HG03280 (cell line): Measurements from ENCODE around the gene CGB7.
"Not testable (repeated sequence)": the region's sequence is repeated elsewhere in the genome, so short reads cannot be mapped to it uniquely, and the experiment has no call there.

ENCODE experiments used
- ATAC-seq: cut with Tn5 transposase; IDR thresholded peaks from one replicate; pipeline ENCODE4 v1.9.1; 2021; ENCODE audit warnings: mild to moderate bottlenecking, moderate library complexity; ENCODE audit not compliant: unreplicated experiment

The CGB7 gene

DNA sequence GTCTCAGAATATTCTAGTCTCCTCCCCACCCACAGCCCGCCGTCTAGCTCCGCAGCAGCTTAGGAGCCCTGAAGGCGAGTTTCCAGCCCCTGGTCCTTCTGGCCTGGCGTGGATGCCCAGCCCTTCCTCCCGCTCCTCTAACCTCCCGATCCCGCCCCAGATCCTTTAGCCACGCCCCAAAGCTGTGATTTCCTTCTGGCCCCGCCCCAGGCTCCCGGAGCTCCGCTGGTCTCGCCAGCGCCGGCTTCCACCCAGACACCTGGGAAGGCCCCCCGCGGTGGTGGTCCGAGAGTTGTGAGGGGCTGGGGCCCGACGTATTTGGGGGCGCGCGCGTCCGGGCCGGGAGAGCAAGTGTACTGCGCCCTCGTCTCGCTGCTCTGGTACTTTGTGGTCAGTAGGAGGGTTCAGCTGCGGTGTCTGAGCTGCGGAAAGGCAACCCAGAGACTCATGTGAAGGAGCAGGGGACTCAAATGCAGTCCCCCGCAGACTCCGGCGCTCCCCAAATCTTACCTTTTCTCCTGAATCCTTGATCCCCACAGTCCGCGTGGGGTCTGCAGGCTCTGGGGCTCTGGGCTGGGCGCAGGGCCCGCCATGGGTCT is at the start of gene CGB7:
Gene CGB7, minus strand, starts transcription at position 114 of the 599 bp plus-strand sequence. CDS start 2,374 bp downstream, outside the sequence.
- ATAC-seq, result no peak

DNA sequence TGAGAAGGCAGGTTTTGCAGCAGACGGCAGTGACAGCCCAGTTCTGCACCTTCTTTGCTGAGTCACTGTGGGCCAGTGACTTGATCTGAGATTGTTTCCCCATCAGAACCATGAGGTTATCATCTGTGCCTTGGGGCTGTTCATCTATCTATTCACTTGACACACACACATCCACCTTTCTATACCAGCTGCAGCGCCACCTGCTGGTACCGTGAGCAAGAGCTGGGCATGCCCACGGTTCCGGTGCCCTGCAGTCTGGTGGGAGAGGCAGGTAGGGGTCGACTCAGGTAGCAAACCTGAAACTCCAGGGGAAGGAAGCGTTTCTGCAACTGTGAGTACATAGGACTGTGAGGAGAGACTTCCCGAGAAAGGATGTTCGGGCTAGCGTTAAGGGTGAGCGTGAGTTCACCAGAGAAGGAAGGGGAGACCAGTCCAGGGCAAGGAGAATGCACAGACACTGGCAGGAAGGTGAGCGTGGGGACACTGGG is 49.1 kb upstream of the CGB7 start:
- no peak for ATAC-seq

DNA sequence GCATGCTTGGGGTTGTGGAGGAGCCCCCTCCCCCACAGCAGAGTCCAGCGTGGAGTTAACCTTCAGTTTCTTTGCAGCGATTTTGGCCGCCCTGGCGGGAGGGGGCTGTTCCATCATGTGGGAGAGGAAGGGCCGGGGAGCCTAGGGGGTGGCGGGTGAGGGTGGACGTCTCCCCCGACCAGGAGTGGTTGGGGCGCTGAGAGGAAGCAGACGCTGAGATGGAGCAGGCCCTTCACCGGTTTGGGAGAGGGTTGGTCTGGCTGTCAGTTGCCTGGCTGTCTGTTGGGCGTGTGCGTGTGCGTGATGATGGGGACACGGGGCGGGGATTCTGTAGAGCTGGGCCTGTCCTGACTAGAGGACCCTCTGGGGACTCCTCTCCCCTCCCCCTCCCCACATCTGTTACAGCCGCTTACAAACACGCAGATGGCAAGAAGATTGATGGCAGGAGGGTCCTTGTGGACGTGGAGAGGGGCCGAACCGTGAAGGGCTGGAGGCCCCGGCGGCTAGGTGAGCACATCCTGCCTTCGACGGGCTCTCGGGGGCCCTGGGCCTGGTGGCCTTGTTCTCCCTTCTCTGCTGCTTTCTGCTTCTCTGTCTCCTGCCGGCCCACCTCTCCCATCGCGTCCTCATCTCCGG is 46.8 kb upstream of the CGB7 start:
- no peak for ATAC-seq

DNA sequence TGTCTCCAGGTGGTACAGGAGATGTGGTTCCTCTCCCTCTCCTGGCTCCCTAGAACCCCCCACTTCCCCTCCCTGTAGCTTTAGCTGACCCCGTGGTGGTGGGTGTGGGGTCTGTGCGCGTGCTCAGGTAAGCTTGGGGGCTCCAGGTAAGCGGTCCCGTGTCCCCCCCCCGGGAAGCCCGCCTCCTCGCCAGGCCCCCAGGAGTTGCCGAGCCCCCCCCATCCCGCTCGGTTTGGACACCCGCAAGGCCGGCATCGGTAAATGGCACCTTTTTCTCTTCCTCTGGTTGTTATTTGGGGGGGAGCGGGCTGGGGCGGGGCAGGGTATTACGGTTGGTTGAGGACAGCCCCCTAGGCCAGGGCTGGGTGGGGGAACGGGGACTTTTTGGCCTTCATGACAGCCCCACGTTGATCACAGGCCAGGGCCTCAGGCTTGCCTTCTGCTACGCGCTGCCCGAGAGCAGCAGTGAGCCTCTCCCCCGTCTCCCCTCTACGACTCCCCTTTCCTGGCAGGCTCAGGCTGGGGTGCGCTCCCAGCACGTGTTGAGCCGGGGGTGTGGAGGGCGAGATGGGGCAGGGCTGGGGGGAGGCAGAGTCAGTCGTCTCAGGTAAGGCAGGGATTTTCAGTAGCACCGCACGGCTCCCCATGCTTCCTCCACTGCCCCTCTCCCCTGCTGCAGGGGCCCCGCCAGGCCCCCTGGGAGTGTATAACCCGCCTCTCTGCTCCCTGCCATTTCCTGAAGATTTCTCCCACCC is 46.0 kb upstream of the CGB7 start:
- no peak for ATAC-seq

DNA sequence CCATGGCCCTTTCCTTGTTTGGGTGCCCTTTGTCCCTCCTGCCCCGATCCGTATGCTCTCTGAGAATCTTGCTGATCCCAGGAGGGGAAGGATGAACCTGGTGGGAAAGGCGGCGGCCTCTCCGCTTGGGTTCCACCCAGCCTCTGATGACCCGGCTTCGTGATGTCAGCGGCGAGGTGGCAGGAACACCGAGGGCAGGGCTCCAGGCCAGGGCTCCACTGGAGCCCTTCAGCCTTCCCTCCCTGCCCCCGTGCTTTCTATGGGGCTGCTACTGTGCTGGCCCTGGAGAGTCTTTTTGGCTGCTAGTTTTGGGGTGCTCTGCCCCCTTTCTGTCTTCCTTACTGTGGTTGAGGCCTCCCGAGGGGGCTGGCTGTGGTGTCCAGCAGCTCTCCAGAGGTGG is 44.8 kb upstream of the CGB7 start:
- no peak for ATAC-seq

DNA sequence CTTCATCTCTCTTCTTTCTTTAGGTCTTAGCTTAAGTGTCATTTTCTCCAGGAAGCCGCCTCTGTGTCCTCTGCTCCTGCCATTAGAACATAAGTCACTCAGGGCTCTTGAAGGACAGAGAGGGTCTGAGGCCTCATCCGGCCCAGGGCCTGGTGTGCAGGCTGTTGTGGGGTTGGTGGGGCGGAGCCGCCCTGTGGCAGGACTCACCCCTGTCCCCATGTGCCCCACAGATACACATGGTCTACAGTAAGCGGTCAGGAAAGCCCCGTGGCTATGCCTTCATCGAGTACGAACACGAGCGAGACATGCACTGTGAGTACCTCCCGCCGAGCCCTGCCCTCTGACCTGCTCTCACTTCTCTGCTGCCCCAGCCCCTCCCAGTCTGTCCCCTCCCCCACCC is 43.6 kb upstream of the CGB7 start:
- ATAC-seq, result no peak

DNA sequence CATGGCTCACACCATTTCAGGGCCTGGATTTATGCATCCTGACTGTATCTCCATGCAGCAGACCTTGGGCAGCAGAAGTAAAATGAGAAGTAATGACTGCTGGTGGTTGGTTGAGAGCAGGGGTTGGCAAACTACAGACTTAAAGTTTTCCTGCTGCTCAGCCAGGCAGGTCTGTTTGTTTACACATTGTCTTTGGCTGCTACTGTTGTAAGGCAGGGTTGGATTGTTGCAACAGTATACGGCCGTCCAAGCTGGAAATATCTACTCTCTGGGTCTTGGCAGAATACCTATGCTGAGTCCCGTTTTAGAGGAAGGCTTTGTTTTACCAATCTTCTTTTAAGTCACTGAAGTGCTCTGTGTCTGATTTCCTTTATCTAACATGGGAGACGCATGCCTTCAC is 41.2 kb upstream of the CGB7 start:
- ATAC-seq, result no peak

DNA sequence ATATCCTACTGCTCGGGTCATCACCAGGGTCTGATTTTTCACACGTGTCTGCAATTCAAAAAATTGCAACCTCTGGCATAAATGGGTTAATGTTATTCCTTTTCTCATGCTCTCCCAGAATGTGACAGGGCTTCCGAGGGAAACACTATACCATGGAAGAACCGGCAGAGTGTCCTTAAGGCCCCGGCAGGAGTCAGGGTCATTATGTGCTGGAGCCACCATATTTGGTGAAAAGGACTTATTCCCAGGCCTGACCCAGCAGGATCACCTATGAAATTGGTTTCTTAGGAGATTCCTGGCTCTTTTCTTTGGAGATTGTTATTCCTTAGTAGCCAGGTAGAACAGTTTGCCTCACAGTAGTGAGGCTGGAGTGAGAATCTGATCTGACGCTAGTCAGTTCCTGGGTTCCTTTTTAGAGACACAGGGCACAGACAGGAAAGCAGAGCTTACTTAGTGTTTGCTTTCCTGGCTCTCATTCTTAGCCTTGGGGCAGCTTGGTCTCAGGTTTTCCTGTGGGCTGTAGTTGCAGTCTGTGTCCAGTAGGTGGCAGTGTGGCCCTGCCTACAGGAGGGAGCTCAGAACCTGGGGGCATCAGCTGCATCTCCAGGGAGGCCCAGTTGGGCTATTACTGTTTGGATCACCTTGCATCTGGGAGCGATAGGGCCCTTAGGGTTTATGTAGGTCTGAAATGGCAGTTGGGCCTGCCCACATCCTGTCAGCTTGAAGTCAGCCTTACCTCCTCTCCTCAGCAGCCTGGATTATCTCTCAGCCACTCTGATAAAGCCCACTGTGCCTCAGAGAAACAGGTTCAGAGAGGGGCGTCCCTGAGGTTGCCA is 40.1 kb upstream of the CGB7 start:
- ATAC-seq, result no peak

DNA sequence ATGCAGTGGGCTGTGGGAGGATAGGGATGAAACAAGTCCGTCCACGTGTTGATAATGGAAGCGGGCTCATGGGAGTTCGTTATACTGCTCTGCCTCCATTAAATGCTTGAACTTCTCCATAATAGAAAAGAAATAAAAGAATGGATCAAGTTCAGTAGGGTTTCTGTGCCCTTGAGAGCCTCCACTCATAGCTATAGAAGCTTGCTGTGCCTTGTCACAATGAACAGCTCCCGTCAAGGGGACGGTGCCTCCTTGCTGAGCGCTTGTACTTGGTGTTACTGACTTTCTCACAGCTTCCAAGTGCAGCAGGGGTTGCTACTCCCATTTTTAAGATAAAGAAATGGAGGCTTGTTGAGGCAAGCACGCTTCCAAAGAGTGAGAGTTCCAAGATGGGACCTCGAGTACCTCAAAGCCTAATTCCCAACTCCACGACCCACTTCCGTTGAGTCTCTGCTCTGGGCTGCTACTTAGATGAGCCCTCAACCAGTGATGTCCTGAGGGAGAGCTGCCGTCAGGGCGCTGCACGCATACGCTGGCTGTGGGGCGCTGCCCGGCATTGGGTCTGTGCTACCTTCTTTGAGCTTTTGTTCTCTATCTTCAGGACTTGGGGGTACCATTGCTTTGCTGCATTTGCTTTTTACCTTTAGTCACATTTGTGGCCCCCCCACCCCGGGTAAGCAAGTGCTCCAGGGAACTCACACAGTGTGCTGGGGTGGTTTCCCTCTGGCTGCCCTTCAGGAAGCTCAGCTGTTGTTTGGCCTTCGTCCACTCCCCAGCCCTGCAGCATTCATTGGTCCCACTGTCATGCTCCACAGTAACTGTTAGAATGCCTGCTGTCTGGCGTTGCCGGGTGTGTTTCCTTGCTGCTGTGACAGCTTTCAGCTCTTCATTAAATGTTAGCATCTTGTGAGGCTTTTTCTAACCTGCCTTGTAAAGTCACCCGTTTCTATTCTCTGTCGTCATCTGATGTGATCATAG is 37.2 kb upstream of the CGB7 start:
- no peak for ATAC-seq

DNA sequence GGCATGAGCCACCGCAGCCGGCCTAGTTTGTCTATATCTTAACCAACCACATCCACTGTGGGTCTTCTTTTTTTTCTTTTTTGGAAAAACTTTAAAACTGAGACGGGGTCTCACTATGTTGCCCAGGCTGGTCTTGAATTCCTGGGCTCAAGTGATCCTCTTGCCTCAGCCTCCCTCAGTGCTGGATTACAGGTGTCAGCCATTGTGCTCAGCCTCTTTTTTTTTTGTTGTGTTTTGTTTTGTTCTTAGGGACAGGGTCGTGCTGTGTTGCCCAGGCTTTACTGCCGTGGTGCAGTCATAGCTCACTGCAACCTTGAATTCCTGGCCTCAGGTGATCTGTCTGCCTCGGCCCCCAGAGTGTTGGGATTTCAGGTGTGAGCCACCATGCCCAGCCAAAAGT is 35.1 kb upstream of the CGB7 start:
- ATAC-seq, result no peak

DNA sequence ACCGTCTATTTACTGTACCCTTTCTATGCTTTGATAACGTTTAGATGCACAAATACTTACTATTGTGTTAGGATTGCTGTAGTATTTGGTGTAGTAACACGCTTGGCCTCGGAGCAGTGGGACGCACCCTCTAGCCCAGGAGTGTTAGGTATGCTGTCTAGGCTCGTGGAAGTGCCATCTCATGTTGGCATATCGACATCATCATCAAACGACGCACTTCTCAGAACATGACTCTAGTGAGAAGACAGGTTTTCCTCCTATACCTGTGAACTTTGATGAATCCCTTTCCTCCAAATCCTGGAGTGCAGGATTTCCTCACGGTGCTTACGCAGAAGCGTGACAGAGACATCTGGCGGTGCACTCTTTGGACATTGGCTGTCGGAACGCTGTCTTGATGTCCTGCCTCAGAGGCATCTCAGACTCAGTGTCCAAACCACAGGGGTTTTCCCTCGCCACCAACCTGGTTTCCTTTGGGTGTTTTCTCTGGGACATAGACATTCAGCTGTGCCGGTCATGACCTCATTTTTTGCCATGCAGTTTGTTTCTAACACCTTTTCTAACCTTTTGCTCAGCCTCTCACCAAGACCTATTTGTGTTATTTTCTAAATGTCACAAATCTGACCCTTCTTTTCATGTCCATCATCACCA is 34.0 kb upstream of the CGB7 start:
- no peak for ATAC-seq

DNA sequence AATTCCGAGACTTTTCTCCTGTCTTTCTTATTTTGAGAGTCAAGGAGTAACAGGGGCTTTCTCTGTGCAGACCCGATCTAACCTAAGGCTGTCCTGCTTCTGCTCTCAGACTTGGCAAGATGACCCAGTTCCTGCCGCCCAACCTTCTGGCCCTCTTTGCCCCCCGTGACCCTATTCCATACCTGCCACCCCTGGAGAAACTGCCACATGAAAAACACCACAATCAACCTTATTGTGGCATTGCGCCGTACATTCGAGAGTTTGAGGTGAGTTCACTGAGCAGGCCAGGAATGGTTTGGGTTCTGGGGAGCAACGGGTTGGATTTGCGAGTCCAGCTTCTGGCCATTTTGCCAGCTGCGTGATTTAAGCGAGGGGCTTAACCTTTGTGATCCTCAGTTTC is 28.7 kb upstream of the CGB7 start:
- no peak for ATAC-seq

DNA sequence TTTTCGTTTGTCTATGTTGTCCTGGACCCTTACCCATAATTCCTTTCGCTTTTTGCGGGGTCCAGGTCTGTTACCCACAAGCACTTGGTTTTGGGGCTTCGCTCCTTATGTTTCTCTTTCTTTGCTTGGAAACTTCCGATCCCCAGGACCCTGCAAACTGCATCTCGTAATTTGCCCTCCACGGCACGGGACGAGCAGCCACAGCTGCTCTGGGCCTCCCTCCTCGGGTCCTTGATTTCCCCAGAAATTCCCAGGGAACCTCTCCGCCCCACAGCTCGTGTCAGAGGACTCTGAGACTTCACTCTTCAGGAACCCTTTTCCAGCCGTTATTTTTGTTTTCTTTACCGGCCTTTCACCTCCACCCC is 28.3 kb upstream of the CGB7 start:
- no peak for ATAC-seq

DNA sequence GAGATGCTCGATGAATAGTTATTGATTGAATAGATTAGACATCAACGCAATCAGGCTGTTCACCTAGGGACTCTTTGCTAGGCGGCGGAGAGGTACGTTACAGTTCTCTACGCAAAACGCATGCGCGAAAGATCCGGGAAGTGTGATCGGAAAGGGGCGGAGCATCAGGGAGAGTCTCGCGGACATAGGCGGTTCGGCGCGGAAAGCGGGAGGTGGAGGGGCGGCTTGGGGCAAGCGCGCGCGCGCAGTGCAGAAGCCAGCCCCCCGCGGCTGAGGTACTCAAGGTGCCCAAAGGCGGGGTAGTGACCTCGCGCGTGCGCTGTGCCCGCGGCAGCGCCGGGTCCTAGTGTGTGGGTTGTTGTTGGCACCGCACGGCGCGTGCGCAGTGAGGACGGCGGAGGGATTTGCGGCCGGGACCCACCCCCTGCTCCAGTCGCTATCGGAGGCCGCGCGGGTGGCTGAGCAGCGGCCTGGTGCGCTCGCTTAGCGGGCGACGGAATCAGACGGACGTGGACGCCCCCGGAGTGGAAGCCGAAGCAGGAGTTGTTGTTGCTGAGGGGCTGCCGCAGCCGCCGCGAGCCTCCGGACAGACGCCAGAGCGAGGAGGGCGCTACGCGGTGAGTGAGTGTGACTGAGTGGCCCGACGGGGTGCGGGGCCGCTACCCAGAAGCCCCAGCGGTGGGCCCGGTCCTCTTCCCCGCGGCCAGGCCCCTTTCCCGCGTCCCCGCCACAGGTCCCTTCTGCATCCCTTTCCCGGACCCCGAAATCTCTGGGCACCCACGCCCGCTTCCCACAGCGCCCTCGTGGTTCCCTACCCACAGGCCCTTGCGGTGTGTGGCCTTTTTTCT is 27.7 kb upstream of the CGB7 start, which contains the start of gene SNRNP70:
Gene SNRNP70, plus strand, starts transcription at position 432 of the 848 bp plus-strand sequence. CDS start 964 bp downstream, outside the sequence.
- ATAC-seq, result peak; percentile 87

DNA sequence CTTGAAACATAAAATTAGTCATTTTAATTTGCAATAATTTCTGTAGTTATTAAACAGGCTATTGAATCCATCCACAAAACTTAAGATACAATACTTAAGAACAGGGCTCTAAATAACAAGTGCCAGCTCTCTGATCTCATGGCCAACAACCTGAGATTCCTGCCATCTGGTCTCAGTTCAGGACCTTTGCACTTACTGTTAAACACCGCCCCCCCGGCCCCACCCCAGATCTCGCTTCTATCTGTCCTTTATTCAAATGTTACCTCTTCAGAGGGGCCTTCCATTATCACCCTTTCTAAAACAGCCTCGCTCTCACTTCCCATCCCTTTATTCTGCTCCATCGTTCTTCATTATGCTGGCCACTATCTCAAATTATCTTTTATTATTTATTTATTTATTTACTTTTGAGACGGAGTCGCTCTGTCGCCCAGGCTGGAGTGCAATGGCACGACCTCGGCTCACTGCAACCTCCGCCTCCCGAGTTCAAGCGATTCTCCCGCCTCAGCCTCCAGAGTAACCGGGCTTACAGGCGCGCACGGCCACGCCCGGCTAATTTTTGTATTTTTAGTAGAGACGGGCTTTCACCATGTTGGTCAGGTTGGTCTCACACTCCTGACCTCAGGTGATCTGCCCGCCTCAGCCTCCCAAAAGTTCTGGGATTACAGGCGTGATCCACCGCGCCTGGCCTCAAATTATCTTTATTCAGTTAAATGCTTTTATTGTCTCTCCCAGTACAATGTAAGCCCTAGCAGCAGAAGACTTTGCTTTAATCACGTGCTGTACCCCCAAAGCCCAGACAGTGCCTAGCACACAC is 26.9 kb upstream of the CGB7 start:
- ATAC-seq, result no peak

DNA sequence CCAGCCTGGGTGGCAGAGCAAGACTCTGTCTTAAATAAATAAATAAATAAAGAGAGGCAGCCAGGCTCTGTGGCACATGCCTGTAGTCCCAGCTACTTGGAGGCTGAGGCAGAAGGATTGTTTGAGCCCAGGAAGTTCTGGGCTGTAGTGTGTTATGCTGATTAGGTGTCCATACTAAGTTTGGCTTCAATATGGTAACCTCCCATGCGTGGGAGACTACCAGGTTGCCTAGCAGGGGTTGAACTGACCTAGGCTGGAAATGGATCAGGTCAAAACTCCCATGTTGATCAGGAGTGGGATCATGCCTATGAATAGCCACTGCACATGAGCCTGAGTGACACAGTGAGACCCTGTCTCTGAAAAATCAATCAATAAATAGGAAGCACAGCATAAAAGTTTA is 23.7 kb upstream of the CGB7 start:
- ATAC-seq, result no peak

DNA sequence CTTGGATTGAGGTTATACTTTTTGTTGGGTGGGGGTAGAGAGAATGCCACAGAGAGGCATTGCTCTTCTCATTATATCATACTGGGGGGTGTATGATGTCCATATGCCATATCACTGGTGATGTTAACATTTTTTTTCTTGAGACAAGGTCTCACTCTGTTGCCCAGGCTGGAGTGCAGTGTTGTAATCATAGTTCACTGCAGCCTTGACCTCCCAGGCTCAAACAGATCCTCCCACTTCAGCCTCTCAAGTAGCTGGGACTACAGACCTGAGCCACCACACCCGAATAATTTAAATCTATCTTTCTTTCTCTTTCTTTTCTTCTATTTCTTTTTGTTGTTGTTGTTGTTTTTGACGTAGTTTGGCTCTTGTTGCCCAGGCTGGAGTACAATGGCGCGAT is 22.8 kb upstream of the CGB7 start:
- no peak for ATAC-seq

DNA sequence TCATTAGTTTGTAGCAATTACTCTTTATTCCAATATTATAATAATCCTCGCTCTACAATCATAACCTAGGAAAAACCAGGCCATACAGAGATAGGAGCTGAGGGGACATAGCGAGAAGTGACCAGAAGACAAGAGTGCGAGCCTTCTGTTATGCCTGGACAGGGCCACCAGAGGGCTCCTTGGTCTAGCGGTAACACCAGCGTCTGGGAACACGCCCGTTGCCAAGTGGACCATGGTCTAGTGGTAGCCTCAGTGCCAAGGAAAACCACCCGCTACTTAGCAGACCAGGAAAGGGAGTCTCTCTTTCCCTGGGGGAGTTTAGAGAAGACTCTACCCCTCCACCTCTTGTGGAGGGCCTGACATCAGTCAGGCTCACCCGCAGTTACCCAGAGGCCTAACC is 17.3 kb upstream of the CGB7 start:
- not testable (repeated sequence) for ATAC-seq
